A673 (cell line): Measurements from ENCODE around the gene EFHC1. TPM values are rescaled to one million over a fixed set of nuclear protein-coding genes. Genes with fewer than 3 reads are reported as not detected.
"Not testable (repeated sequence)": the region's sequence is repeated elsewhere in the genome, so short reads cannot be mapped to it uniquely, and the experiment has no call there.

Source experiments
- BruUV-seq: library from RNA; stranded (reverse); fragments of 400-500 nt; replicated peaks from 2 replicates; lab custom pipeline; 2021; lab: Mats Ljungman, UMichigan
- CTCF ChIA-PET: fragments of 300-600 bp; sonication (Branson Sonifier 250); formaldehyde crosslinking; loops from one replicate; lab custom pipeline; 2022; ENCODE audit warnings: antibody characterized with exemption; lab: Charles Lee
- POLR2A ChIA-PET: fragments of 300-600 bp; sonication (Branson Sonifier 250); formaldehyde crosslinking; loops from one replicate; lab custom pipeline; 2022; ENCODE audit warnings: antibody characterized with exemption; ENCODE audit not compliant: low non-redundant PET; lab: Charles Lee
- DNase-seq: peaks from one replicate; pipeline ENCODE4 v3.0.0-alpha.2; 2015; ENCODE audit warnings: low spot score
- H3K27ac ChIP-seq: fragments of 200-600 bp; sonication (generic); 2 replicates; pipeline ENCODE4 v1.5.1; 2016; ENCODE audit warnings: mixed run types, low read depth, mild to moderate bottlenecking, mixed read lengths, antibody characterized with exemption, low read length; ENCODE audit not compliant: poor library complexity, severe bottlenecking
- H3K27me3 ChIP-seq: fragments of 200-600 bp; sonication (generic); replicated peaks from 2 replicates; pipeline ENCODE4 v1.6.1; 2017; ENCODE audit warnings: mixed run types, low read depth, mild to moderate bottlenecking, mixed read lengths, antibody characterized with exemption, low read length; ENCODE audit not compliant: insufficient read depth, poor library complexity
- H3K36me3 ChIP-seq: fragments of 200-600 bp; sonication (generic); 2 replicates; pipeline ENCODE4 v1.6.1; 2016; ENCODE audit warnings: mixed run types, mild to moderate bottlenecking, mixed read lengths, antibody characterized with exemption, low read length; ENCODE audit not compliant: insufficient read depth, poor library complexity, severe bottlenecking
- H3K4me1 ChIP-seq: fragments of 200-600 bp; sonication (generic); 2 replicates; pipeline ENCODE4 v1.6.1; 2017; ENCODE audit warnings: mixed run types, mild to moderate bottlenecking, mixed read lengths, antibody characterized with exemption, low read length; ENCODE audit not compliant: insufficient read depth, poor library complexity, severe bottlenecking
- H3K4me3 ChIP-seq: fragments of 200-600 bp; sonication (generic); 2 replicates; pipeline ENCODE4 v1.5.1; 2016; ENCODE audit warnings: low read depth, mixed run types, mild to moderate bottlenecking, mixed read lengths, low read length; ENCODE audit not compliant: poor library complexity, severe bottlenecking
- H3K9me3 ChIP-seq: fragments of 200-600 bp; sonication (generic); 2 replicates; pipeline ENCODE4 v1.6.1; 2016; ENCODE audit warnings: mixed run types, low read depth, mild to moderate bottlenecking, mixed read lengths, antibody characterized with exemption, low read length; ENCODE audit not compliant: poor library complexity, severe bottlenecking
- EZH2 ChIP-seq: fragments of 200-600 bp; sonication (generic); IDR thresholded peaks from 2 replicates; pipeline ENCODE4 v1.6.1; 2017; ENCODE audit warnings: borderline replicate concordance, low read depth, mild to moderate bottlenecking, mixed read lengths, antibody characterized with exemption, low read length; ENCODE audit not compliant: poor library complexity, severe bottlenecking
- intact Hi-C: fragments of 100-400 bp; cut with micrococcal nuclease; formaldehyde crosslinking; loops from one replicate; pipeline ENCODE4 v1.10.0; 2022; ENCODE audit not compliant: unreplicated experiment
- total RNA-seq: library from RNA; stranded (reverse); gene quantifications from 2 replicates; pipeline ENCODE4 v1.2.3, GENCODE V29; 2021
- TF ChIP-seq, protein P1 (sequence below): fragments of 300-800, 200-600 bp; sonication (generic); conservative IDR thresholded peaks from 2 replicates; pipeline ENCODE4 v1.5.1; 2017; ENCODE audit warnings: low read depth, mild to moderate bottlenecking, antibody characterized with exemption, low read length, moderate library complexity, mixed read lengths

EFHC1 gene
- total RNA-seq, 1 experiment from 2014 or later, result 16.9 TPM

DNA sequence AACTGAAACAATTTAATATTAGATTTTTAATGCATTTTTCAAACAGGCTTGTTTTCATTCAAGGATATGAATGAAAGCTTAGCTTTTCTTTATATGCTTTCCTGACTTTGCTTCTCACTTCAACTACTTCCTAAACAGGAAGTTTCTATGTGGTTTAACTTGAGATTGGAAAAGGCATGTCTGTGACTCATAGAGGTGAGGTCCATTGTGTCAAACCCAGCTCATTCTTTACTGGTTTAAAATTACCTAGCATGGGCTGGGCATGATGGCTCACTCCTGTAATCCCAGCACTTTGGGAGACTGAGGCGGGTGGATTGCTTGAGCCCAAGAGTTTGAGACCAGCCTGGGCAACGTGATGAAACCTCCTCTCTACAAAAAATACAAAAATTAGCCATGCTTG is 34.4 kb downstream of the EFHC1 start:
- CTCF ChIA-PET, result no interaction called here
- POLR2A ChIA-PET, result no interaction called here
- DNase-seq, result no peak

DNA sequence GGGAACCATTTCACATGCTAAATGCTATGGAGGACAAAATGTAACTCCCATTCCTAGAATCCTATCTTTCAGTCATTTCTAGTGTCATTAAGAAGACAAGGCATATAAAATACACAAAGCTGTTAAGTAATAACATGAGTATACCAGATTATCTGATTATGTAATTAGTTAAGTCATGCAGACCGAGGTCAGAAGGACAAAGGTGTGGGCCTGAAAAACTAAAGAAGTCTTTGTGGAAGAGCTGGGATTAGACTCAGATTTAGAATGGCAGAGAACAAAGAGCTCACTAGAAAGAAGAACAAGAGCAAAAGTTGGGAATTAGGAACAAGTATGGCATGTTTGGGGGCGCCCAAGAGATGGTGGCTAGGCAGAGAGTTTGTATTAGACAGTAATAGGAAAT is 37.0 kb downstream of the EFHC1 start:
- no peak overlapping the region for H3K27ac ChIP-seq

More for the DNA sequence above, 34.4 kb downstream of the EFHC1 start:
- BruUV-seq, result no TSS peak
- TF ChIP-seq, protein P1, sequence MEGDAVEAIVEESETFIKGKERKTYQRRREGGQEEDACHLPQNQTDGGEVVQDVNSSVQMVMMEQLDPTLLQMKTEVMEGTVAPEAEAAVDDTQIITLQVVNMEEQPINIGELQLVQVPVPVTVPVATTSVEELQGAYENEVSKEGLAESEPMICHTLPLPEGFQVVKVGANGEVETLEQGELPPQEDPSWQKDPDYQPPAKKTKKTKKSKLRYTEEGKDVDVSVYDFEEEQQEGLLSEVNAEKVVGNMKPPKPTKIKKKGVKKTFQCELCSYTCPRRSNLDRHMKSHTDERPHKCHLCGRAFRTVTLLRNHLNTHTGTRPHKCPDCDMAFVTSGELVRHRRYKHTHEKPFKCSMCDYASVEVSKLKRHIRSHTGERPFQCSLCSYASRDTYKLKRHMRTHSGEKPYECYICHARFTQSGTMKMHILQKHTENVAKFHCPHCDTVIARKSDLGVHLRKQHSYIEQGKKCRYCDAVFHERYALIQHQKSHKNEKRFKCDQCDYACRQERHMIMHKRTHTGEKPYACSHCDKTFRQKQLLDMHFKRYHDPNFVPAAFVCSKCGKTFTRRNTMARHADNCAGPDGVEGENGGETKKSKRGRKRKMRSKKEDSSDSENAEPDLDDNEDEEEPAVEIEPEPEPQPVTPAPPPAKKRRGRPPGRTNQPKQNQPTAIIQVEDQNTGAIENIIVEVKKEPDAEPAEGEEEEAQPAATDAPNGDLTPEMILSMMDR, result no peak
- TF ChIP-seq EZH2, result no peak
- Histone ChIP-seq H3K27ac (no peak overlapping the region), H3K9me3 (no peaks in the 10 kb centered on the region), H3K4me1 (no peaks in the 10 kb centered on the region), H3K27me3 (no peaks in the 10 kb centered on the region), H3K36me3 (no peaks in the 10 kb centered on the region), H3K4me3 (no peak overlapping the region)
- intact Hi-C loops, result no loop called here

DNA sequence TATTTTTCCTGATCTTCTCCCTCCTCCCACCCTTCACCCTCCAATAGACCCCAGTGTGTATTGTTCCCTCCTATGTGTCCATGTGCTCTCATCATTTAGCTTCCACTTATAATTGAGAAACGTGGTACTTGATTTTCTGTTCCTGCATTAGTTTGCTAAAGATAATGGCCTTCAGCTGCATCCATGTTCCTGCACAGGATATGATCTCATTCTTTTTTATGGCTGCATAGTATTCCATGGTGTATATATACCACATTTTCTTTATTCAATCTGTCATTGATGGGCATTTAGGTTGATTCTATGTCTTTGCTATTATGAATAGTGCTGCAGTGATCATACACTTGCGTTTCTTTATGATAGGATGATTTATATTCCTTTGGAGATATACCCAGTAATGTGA is 41.1 kb downstream of the EFHC1 start:
- H3K27ac ChIP-seq, intact Hi-C loops, DNase-seq, H3K4me3 ChIP-seq, H3K36me3 ChIP-seq, H3K4me1 ChIP-seq, CTCF ChIA-PET, POLR2A ChIA-PET, H3K27me3 ChIP-seq, BruUV-seq, H3K9me3 ChIP-seq: not testable (repeated sequence)

More for the DNA sequence above, 37.0 kb downstream of the EFHC1 start:
- DNase-seq, result no peak
- intact Hi-C loops, result no loop called here
- Histone ChIP-seq H3K4me3 (no peak overlapping the region), H3K36me3 (no peaks in the 10 kb centered on the region), H3K27me3 (no peaks in the 10 kb centered on the region), H3K4me1 (no peaks in the 10 kb centered on the region), H3K9me3 (no peaks in the 10 kb centered on the region)
- no TSS peak for BruUV-seq
- TF ChIP-seq, protein P1, result no peak
- no peak for TF ChIP-seq EZH2
- ChIA-PET POLR2A (no interaction called here), CTCF (no interaction called here)

DNA sequence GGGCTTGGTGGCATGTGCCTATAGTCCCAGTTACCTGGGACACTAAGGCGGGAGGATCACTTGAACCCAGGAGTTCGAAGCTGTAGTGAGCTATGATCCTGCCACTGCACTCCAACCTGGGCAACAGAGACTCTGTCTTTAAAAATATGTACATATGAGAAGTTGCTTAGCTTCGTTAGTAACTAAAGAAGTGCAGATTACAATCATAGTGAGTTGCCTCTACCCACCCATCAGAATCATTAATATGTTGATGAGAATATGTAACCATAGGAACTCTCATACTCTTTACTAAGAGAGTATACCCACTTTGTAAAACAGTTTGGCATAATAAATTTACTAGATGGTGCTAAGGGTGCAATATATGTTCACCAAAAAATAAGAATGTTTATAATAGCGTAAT is 54.0 kb downstream of the EFHC1 start:
- DNase-seq, result no peak
- no peak overlapping the region for H3K27ac ChIP-seq
- H3K9me3 ChIP-seq, result no peaks in the 10 kb centered on the region
- TF ChIP-seq, protein P1, result no peak
- TF ChIP-seq EZH2, result no peak
- BruUV-seq, result no TSS peak
- no peaks in the 10 kb centered on the region for H3K27me3 ChIP-seq
- H3K4me3 ChIP-seq, result no peak overlapping the region
- no peaks in the 10 kb centered on the region for H3K36me3 ChIP-seq
- intact Hi-C loops, result no loop called here
- ChIA-PET POLR2A (no interaction called here), CTCF (no interaction called here)
- H3K4me1 ChIP-seq, result no peaks in the 10 kb centered on the region
